Ovary (tissue), 9 donors: ENCODE results near the gene MTRF1. TPM values are rescaled to one million over a fixed set of nuclear protein-coding genes. Genes with fewer than 3 reads are reported as not detected.

Experiments
- DNase-seq, 5 donors: peaks; one replicate each; pipeline ENCODE4 v3.0.0-alpha.2; 2019 to 2020
- H3K27ac ChIP-seq, 2 donors: fragments of 200-600 bp; one replicate each; pipeline versions ENCODE4 v1.5.1 to v1.8.0; 2019 to 2022
- H3K27me3 ChIP-seq: fragments of 200-600 bp; one replicate; pipeline ENCODE4 v1.8.0; 2022
- H3K36me3 ChIP-seq: fragments of 200-600 bp; sonication (generic); one replicate; pipeline ENCODE4 v1.5.1; 2019
- H3K4me1 ChIP-seq: one replicate; pipeline ENCODE4 v1.8.1; 2013; ENCODE audit warnings: mild to moderate bottlenecking, moderate library complexity; ENCODE audit not compliant: insufficient read depth
- H3K4me3 ChIP-seq: fragments of 200-600 bp; sonication (generic); one replicate; pipeline ENCODE4 v1.5.1; 2017
- H3K9me3 ChIP-seq, 2 donors: fragments of 200-600 bp in 1 of 2; sonication (generic) in 1 of 2; one replicate each; pipeline versions ENCODE4 v1.5.1 to v1.8.1; 2013 to 2019; ENCODE audit warnings: mild to moderate bottlenecking in 1 of 2, moderate library complexity in 1 of 2
- CTCF ChIP-seq, 3 donors: fragments of 450-650 bp in 2 of 3; fragments of 200-600 bp in 1 of 3; IDR thresholded peaks; one replicate each; pipeline versions ENCODE4 v1.5.1 to v1.8.0; 2016 to 2022; ENCODE audit warnings: antibody characterized with exemption in 3 of 3, mild to moderate bottlenecking in 1 of 3
- EP300 ChIP-seq: sonication (generic); formaldehyde crosslinking; IDR thresholded peaks from one replicate; pipeline ENCODE4 v1.6.1; 2017; ENCODE audit warnings: antibody characterized with exemption
- POLR2A ChIP-seq: fragments of 450-650 bp; IDR thresholded peaks from one replicate; pipeline ENCODE4 v1.6.1; 2017; ENCODE audit warnings: antibody characterized with exemption, mild to moderate bottlenecking, moderate library complexity
- WGBS, 3 donors: extraction: QIAGEN DNeasy Blood & Tissue Kit in 1 of 3; methylation state at CpG; one replicate each; pipeline versions ENCODE4 v1.1.5 to v1.1.7; 2013 to 2017; 5-methylcytosine and 5-hydroxymethylcytosine counted together
- intact Hi-C, 4 donors: fragments of 100-400 bp; cut with DNase I; formaldehyde crosslinking; loops; one replicate each; pipeline versions ENCODE4 v1.11.0 to v1.15.1; 2022 to 2023
- polyA plus RNA-seq, 2 donors: library from polyadenylated mRNA; stranded (reverse); fragments of 200-250 nt in 1 of 2; fragments of 350-450 nt in 1 of 2; fragmentation: Illumina TruSeq in 1 of 2; extraction: RNeasy Lipid Tissue Mini Kit (QIAGEN cat#74804) in 1 of 2; gene quantifications; one replicate each; pipeline ENCODE4 v1.2.3, GENCODE V29; 2013 to 2014
- total RNA-seq, 7 donors: library from RNA; depleted of rRNA in 2 of 7; stranded (reverse); fragments of >200 nt in 2 of 7; fragmentation: NEBNext Ultra II Directional in 3 of 7; extraction: Animal tissue kit (Norgen Biotek cat#: 25700) in 3 of 7; gene quantifications; one replicate each; pipeline versions ENCODE4 v1.1.0 to v1.2.4, GENCODE V29; 2016 to 2023
- donor health status: DM: no; HTN: no; CAD: no; lungs with moderate emphysema.
- donor health status: DM: no; HTN: no; CAD: no.
- donor health status: Bipolar disorder and iron deficiency.
- donor health status: DM: yes; HTN: yes; CAD: no.
- donor health status: DM: no; HTN: no; CAD: no.
- donor health status: DM: yes; HTN: yes; CAD: no.

The MTRF1 gene
- total and polyA plus RNA-seq, 9 donors, result 6.4 to 12.2 (median 8.4) TPM

DNA sequence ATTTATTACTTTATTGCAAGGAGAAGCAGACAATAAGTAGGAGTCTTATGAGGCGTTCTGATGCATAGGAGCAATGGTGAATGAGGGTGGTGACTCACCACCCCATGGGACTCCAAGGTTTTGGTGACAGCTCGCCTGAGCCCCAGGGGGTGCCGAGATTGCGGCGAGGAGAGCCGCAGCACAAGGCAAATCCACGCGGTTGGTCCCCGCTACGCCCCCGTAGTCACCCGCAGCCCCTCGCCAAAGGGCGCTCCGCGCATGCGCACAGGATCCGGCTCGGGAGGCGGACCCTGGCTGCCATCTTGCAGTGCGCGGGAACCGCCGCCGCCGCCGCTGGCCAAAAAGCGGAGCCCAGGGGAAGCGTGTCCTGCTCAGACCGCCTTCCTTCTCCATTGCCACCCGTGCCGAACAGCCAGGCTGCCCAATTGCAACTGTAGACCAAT is 47.6 kb upstream of the MTRF1 start, which contains the start of gene NAA16:
TSS of gene NAA16 (plus strand) at position 305 of the 443 bp plus-strand sequence. CDS start 262 bp downstream, outside the sequence.
- Histone ChIP-seq H3K36me3 (no peaks in the 10 kb centered on the region), H3K4me3 (peak within 1 kb of the TSS; percentile 82), H3K27ac (peak within 1 kb of the TSS; percentile 82 to 89), H3K4me1 (peaks cover 6% of the 10 kb centered on the region), H3K9me3 (no peaks in the 10 kb centered on the region), H3K27me3 (no peaks in the 10 kb centered on the region)
- TF ChIP-seq CTCF (IDR thresholded peaks at IDR 0.05) (peak in 2 of 3 donors; percentile 19 to 50), POLR2A (peak; percentile 55), EP300 (no peak)
- intact Hi-C loops, result no loop called here
- WGBS, 3 donors, result 0 to 2% (median 1%) methylated on average over 16 to 32 of the region's 32 CpGs
- peak; percentile 91 to 96 (median 95) for DNase-seq

GRCh38 chr13:41307884-41308640 is 44.7 kb upstream of the MTRF1 start:
- Histone ChIP-seq H3K4me1 (no peaks in the 10 kb centered on the region), H3K27ac (no peak overlapping the region), H3K9me3 (no peaks in the 10 kb centered on the region), H3K36me3 (no peaks in the 10 kb centered on the region), H3K27me3 (no peaks in the 10 kb centered on the region), H3K4me3 (no peak overlapping the region)
- 73 to 82% (median 80%) methylated on average over 11 of the region's 11 CpGs for WGBS, 3 donors
- no peak for TF ChIP-seq POLR2A
- TF ChIP-seq EP300, result no peak
- TF ChIP-seq CTCF (IDR thresholded peaks at IDR 0.05), result no peak
- no peak for DNase-seq
- intact Hi-C loops, result no loop called here

GRCh38 chr13:41306271-41307145 is 43.1 kb upstream of the MTRF1 start:
- 56 to 60% (median 59%) methylated on average over 15 of the region's 15 CpGs for WGBS, 3 donors
- H3K4me3 ChIP-seq, result no peak overlapping the region

More at GRCh38 chr13:41306271-41307145, 43.1 kb upstream of the MTRF1 start:
- no peak overlapping the region for H3K27ac ChIP-seq
- DNase-seq, result no peak
- no peaks in the 10 kb centered on the region for H3K4me1 ChIP-seq
- intact Hi-C loops, result no loop called here
- no peak for TF ChIP-seq EP300
- TF ChIP-seq POLR2A, result no peak
- TF ChIP-seq CTCF (IDR thresholded peaks at IDR 0.05), result no peak
- H3K27me3 ChIP-seq, result no peaks in the 10 kb centered on the region
- H3K9me3 ChIP-seq, result no peaks in the 10 kb centered on the region
- no peaks in the 10 kb centered on the region for H3K36me3 ChIP-seq
